Stimulated activated CD8-positive, alpha-beta memory T cell treated with anti-CD3 and anti-CD28 coated beads, Interleukin-7, amount 100 ng/mL, for 4 hours (primary cell): ENCODE measurements around the gene SYT1.

Source experiments
- DNase-seq, 2 donors: peaks; one replicate each; pipeline ENCODE4 v3.0.0-alpha.2; 2020; ENCODE audit warnings: low read depth in 2 of 2

The SYT1 gene

DNA sequence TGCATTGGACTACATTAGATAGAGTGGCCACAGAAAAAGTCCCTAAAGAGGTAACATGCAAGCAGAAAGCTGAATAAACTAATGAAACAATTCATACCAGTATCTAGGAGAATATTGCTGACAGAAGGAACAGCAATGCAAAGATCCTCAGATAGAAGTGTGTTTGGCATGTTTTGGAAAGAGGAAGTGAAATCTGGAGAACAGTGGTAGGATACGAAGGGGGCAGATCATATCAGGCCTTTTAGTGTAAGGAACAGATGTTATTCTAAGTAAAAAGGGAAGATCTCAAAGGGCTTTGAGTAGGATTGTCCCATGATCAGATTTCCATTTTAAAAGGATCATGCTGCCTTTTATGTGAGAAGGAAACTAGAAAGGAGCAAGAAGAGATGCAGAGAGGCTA lies 483.3 kb downstream of the SYT1 start:
- DNase-seq = no peak

- no peak for DNase-seq
Observed at GRCh38 chr12:79351251-79351650, 486.7 kb downstream of the SYT1 start.

GRCh38 chr12:79356216-79356615 lies 491.6 kb downstream of the SYT1 start:
- no peak for DNase-seq

DNA sequence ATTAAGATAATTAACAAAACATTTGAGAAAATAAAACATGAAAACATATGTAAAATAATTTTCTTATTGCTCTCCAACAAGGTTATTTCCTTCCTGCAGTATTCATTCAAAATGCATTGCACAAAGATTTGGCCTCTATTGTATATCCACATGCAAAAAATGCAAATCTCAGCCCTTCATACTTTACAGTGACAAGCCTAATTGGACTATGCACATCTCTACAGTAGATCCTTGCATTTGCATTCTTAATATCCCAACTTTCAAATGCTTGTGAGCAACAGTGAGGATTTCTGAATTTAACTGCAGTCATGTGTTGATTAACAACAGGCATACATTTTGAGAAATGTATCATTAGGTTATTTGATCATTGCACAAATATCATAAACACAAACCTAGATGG lies 492.5 kb downstream of the SYT1 start:
- DNase-seq = no peak

DNA sequence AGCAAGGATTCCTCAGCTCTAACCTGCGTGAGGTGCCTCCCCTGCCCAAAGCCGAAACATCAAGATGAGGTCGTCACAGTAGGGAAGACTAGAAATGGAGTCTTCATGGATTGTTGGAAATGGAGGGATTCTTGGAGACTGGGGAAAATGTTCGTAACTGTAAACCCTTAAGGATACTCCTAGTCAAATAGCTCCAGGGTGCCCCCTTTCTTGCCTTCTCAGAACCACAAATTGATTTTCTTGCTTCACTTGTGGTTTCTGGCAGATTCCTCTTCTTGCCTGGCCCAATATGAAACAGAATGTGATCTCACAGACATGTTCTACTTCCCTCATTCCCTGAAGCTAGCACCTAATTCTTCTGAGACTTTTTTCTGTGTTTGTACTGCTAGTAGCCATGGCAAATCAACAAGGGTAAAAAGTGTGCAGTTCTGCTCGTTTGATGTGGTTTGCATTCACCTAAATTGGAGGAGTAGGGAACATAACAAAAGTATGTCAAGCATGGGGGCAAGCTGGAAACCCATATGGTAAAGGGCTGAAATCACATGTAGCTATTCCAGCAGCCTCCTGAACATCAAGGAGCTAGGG lies 494.2 kb downstream of the SYT1 start:
- DNase-seq = no peak

DNA sequence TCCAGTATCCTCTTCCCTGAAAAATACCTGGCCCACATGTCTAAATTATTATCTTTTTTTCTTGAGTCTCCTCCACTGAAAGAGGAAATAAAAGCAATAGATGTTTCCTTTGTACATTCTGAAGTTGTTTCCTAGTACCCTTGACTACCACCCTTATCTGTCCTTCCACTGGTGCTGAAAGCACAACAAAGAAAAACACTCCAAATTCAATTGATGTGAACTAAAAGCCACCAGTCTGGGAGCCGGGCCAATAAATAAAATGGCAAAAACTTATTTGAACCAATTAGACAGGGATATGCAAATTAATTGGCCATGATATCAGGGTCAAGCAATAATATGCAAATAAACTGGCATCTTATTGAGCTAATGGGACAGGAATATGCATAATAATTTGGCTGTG lies 495.7 kb downstream of the SYT1 start:
- no peak for DNase-seq

DNA sequence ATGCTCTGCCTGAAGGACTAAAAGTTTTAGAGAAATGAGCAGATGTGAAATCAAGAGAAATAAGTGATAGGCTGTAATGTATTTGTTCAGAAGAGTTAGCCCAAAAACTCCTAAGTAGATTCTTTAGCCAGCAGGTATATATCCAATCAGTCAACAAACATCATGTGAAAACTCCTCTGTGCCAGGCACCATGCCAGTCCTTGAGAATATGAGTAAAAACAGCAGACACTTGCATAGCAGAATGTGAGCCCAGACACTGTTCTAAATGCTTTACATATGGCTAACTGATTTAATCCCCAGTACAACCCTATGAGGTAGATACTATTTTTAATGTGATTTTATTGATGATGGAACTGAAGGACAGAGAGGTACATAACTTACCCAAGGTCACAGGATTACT lies 496.4 kb downstream of the SYT1 start:
- no peak for DNase-seq

GRCh38 chr12:79364197-79364596 lies 499.6 kb downstream of the SYT1 start:
- no peak for DNase-seq

DNA sequence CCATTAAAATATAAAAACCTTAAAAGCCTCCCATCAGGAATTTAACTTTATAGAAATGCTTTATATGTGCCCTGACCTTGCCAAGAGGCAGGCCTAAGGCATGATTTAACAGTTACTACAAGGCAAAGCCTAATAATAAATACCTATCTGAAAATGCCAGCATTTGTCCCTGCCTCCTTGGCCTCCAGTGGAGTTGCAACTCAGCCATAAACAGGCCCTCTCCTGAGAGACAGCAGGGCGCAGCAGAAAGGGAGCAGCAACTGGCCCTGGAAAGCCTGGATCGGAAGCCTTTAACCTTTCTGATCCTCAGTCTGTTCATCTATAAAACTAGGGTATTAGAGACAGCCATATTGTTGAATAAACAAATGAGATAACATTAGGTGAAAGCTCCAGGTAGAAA lies 501.8 kb downstream of the SYT1 start:
- no peak for DNase-seq

GRCh38 chr12:79367032-79367589 lies 502.5 kb downstream of the SYT1 start:
- no peak for DNase-seq

- no peak for DNase-seq
Observed at GRCh38 chr12:79370021-79370420, 505.4 kb downstream of the SYT1 start.

DNA sequence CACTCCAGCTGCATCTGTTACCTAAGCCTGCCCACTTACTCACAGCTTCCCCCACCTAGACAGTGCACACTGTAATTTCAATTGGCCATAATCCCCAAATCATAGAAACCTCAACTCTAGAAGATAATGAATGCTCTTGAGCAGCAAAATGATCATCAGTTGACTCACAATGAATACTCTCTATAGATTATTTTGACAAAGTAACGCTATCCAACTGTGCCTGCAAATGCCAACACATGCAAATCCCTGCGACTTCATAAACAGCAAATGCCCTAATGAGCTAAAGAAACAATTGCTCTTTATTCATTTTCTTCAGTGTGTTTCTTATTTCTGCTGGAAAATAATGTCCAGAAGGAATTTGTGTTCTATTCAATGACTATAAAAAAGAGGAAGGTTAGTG lies 506.7 kb downstream of the SYT1 start:
- no peak for DNase-seq

- DNase-seq = no peak
Observed at GRCh38 chr12:79373896-79374499, 509.4 kb downstream of the SYT1 start.

- DNase-seq = no peak
Observed at GRCh38 chr12:79374545-79374944, 510.0 kb downstream of the SYT1 start.

- no peak for DNase-seq
Observed at GRCh38 chr12:79375050-79375449, 510.5 kb downstream of the SYT1 start.

DNA sequence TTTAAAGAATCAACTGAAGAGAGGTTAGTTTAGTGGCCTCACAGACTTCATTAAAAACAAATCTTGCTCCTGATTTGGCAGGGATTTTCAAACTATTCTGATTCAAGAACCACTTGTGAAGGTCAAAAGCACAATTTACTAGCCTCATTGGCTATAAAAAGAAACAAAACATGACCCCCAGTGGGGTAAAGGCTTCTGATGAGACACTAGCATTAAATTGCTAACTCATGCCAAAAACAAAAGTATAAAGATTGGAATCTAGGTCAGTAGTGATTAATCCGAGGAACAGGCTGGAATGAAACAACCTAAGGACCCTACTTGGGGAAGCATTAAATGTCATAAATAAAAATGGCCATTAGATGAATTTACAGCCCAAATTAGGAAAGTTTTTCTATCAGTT lies 513.9 kb downstream of the SYT1 start:
- DNase-seq = no peak

GRCh38 chr12:79380402-79380801 lies 515.8 kb downstream of the SYT1 start:
- no peak for DNase-seq

DNA sequence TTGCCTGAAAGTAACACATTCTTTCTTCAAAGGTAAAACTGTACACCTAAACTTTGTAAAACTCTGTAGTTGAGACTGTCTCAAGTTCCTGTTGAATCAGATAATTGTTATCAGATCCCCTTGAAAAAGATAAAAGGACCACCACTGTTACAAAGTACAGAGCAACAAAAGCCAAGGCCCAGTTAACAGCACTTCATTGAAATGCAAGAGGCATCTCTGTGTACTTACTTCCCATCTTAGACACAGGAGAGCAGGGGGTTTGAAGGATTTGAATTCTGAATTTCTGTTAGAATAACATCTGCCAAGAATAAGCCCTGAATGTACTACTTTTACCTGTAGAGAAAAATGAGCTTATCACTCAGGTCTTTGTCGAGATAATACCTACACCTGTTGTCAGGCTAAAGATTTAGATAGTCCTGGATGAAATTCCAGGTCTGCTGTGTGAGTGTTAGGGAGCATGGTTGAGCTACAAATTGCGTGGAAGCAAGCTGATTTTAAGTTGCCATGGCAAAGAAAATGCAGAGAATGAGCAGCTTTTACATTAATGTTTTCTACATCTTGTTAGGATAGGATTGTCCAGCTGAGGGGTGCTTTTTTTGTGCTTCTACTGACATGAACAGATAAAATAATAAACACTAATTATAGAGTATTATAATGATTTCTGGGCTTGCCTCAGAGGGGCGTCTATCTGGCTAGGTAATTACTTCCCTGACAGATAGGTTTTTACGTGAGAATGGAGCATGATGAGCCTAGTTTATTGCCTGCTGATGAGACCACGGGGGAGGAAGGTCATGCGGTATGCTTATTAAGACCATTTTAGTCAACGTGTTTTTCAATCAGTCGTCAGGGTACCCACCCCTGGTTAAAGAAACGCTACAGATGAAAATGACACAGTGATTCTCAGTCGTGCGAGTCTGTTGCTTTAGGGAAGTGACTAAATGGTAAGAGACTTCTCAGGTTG lies 517.0 kb downstream of the SYT1 start:
- DNase-seq = no peak

- no peak for DNase-seq
Observed at GRCh38 chr12:79384551-79384950, 520.0 kb downstream of the SYT1 start.

DNA sequence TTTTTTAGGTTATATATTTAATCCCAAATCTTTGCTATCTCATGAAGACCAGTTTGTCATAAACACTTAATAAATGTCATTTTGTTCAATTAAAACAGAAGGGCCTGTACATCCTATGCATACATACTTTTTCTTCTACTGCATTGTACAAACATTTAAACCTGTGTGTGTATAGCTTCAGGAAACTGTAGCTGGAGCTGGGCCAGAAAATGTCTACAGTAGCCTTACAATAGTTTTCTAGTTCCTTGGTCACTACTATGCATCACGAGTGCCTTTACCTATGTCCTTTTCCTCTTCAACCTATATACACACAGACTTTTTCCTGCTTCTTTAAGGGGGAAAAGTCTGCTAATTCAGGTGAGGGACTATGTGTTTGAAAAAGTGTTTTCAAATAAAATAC lies 523.4 kb downstream of the SYT1 start:
- no peak for DNase-seq

DNA sequence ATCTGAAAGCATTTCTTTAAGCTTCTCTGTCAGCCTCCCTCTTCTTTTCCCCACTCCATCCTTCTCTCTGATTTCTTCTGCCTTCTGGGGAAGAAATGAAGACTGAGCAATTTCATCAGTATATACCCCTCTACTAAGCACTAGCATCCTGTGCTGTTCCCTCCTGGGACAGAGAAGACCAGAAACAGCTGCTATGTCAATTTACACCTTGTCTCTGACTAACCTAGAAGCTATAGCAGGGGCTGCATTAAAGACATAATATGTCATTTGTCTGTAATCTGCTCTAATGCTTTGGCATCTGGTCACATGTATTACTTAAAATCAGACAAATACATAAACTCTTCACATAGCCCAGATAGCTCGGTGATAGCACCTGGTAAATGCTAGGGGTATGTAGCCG lies 529.3 kb downstream of the SYT1 start:
- DNase-seq = no peak

- no peak for DNase-seq
Observed at GRCh38 chr12:79397609-79398008, 533.0 kb downstream of the SYT1 start.

DNA sequence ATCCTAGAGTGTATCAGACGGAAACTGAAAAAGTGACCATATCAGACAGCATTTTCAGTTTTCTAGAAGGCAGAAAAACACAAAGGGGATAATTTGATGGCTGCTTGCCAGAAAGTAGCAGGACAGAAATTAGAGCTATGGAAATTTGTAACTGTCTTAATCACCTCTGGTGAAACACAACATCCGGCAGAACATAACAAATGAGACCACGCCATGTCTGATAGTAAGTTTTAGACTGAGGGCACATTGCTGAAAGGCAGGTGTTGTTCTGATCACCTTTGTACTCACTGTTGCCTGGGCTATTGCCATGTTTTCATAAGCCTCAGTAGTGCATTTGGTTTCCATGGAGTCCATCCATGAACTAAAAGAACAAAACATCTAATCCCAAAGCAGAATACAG lies 535.9 kb downstream of the SYT1 start:
- DNase-seq = no peak
